ENCODE measurements around the gene TRPV6. TPM values are rescaled to one million over a fixed set of nuclear protein-coding genes. Genes with fewer than 3 reads are reported as not detected.

The TRPV6 gene
- total RNA-seq, 1 donor from 2014 or later: 47.3 TPM

DNA sequence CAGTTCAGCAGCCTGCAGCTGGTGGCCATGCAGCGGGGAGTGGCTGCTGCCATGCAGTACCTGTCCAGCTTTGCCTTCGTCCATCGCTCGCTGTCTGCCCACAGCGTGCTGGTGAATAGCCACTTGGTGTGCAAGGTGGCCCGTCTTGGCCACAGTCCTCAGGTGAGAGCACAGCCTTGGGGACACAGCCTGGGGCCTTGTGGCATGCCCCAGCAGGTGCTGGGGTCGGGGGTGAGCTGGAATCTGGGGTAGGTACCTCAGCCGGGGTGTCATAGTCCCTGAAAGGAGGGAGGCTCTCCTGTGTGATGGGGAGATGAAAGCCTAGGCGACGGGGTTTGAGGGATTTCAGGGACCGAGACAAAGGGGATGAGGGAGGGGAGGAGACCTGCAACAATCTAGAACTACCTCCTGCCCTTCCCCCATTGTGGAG is 16.5 kb downstream of the TRPV6 start:
- DNase-seq (ENCODE audit: low spot score): peak; percentile 7

DNA sequence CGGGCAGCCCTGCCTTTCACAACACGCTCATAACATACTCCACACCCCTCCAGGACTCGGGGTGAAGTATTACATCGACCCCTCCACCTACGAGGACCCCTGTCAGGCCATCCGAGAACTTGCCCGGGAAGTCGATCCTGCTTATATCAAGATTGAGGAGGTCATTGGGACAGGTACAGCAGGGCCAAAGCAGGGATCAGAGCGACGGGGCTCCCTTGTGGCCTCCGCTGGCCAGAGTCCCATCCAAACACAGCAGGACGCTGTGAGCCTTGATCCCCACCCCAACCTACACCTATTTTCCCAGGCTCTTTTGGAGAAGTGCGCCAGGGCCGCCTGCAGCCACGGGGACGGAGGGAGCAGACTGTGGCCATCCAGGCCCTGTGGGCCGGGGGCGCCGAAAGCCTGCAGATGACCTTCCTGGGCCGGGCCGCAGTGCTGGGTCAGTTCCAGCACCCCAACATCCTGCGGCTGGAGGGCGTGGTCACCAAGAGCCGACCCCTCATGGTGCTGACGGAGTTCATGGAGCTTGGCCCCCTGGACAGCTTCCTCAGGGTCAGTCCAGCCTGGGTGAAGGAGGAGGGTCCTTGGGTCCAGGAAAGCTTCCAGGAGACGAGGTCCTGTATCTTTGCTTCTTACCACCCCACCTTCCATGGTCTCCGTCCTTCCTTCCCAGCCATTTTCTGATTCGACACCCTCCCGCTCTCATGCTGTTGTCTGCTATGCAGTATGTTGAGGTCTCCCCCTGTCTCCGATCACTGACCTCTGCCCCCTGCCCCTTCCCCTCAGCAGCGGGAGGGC is 17.2 kb downstream of the TRPV6 start:
- peak; percentile 7 for DNase-seq (ENCODE audit: low spot score)

DNA sequence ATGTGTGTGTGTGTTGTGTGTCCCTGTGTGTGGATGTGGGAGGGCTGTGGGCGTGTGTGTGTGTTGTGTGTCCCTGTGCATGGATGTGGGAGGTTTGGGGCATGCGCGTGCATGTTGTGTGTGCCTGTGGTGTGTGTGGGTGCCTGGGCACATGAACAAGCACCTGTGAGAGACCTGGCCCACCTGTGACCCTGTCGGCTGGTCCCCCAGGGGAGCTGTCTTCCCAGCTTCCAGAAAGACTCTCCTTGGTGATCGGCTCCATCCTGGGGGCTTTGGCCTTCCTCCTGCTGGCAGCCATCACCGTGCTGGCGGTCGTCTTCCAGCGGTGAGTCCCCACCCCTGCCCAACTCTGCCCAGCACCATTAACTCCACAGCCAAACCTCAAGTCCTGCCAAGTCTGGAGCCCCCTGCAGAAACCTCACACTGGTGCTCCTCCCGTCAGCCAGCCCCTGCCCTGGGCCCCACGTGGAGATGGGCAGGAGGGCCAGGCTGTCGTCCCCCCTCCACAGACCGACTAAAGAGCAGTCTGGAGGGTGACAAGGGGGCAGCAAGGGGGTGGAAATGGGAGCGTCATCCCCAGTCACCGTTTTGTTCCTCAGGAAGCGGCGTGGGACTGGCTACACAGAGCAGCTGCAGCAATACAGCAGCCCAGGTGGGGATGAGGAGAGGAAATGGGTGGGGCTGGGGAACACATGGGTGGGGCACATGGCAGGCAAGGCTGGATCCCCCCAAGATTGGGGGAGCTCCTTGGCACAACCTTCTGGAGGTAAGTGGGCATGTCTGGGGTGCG is 18.0 kb downstream of the TRPV6 start:
- peak; percentile 9 for DNase-seq (ENCODE audit: low spot score)

DNA sequence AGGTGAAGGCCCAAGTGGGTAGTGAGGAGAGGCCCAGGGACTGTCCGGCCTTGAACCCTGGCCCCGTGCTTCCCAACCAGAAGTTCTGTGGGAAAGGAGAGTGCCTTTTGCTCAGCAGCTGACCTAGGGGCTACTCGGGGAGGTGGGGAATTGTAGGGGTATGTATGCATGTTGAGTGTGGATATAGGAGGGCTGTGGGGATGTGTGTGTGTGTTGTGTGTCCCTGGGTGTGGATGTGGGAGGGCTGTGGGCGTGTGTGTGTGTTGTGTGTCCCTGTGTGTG is 18.5 kb downstream of the TRPV6 start:
- DNase-seq (ENCODE audit: low spot score): no peak

DNA sequence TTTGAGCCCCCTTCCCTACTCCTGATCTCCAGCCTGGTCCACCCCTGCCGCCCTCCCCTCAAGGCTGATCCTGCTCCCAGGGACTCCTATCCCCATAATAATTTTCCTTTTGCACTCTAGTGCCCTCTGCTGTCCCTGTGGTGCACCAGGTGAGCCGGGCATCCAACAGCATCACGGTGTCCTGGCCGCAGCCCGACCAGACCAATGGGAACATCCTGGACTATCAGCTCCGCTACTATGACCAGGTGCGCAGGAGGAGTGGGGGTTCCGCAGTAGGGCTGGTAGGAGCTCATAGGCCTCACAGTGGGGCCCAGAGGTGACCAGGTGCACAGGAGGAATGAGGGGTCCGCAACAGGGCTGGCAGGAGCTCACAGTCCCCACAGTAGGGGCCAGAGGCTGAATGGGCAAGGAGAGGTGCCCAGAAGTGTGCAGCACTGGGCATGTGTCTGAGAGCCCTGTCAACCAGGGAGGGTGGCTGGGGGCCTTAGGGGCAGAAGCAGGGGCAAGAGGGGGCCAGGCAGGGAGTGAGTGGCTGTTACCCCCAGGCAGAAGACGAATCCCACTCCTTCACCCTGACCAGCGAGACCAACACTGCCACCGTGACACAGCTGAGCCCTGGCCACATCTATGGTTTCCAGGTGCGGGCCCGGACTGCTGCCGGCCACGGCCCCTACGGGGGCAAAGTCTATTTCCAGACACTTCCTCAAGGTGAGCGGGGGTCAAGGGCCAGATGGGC is 19.0 kb downstream of the TRPV6 start:
- peak; percentile 35 for DNase-seq (ENCODE audit: low spot score)

DNA sequence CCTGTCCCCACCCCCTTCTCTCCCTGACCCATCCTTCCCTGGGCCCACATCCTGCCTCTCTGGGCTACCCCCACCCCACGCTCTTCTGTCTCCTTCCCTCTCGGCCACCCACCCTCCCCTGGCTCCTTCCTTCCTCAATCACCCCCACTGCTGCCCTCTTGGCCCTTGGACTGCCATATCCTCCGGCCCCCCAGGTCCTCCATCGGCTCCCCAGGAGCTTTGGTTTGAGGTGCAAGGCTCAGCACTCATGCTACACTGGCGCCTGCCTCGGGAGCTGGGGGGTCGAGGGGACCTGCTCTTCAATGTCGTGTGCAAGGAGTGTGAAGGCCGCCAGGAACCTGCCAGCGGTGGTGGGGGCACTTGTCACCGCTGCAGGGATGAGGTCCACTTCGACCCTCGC is 19.8 kb downstream of the TRPV6 start:
- peak; percentile 7 for DNase-seq (ENCODE audit: low spot score)

DNA sequence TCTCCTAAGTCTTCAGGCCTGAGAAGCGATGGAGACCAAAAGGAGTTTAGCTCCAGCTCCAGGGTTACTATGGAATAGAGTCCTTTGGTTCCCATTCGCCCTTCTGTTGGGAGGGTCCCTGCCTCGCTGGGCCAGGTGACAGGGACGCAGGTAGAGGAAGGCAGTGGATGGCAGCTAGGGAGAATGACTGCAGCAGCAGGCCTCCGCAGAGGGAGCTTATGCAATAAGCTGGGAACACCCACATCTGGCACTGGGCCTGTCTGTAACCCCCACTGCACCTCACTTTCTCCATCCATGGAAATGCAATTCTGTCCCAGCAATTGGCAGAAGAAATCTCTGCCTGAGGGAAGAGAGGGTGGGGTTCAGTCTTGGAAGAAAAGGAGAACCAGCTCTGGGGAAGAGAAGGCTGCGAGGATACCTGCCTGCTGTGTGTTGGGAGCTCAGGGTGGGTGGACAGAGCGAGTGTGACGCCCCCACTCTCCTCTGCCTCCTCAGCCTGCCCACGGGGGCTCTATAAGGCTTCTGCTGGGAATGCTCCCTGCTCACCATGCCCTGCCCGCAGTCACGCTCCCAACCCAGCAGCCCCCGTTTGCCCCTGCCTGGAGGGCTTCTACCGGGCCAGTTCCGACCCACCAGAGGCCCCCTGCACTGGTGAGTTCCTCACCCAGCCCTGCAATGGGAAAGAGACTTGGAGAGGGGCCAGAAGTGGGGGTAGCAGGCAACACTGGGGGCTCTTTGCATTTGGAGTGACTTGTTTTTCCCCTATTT is 20.4 kb downstream of the TRPV6 start:
- DNase-seq (ENCODE audit: low spot score): peak; percentile 8

DNA sequence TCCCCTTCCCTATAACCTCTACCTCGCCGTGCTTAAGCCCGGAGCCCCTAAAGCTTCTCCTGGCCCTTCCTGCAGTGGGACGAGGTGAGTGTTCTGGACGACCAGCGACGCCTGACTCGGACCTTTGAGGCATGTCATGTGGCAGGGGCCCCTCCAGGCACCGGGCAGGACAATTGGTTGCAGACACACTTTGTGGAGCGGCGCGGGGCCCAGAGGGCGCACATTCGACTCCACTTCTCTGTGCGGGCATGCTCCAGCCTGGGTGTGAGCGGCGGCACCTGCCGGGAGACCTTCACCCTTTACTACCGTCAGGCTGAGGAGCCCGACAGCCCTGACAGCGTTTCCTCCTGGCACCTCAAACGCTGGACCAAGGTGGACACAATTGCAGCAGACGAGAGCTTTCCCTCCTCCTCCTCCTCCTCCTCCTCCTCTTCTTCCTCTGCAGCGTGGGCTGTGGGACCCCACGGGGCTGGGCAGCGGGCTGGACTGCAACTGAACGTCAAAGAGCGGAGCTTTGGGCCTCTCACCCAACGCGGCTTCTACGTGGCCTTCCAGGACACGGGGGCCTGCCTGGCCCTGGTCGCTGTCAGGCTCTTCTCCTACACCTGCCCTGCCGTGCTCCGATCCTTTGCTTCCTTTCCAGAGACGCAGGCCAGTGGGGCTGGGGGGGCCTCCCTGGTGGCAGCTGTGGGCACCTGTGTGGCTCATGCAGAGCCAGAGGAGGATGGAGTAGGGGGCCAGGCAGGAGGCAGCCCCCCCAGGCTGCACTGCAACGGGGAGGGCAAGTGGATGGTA is 21.5 kb downstream of the TRPV6 start:
- DNase-seq (ENCODE audit: low spot score): peak; percentile 10

DNA sequence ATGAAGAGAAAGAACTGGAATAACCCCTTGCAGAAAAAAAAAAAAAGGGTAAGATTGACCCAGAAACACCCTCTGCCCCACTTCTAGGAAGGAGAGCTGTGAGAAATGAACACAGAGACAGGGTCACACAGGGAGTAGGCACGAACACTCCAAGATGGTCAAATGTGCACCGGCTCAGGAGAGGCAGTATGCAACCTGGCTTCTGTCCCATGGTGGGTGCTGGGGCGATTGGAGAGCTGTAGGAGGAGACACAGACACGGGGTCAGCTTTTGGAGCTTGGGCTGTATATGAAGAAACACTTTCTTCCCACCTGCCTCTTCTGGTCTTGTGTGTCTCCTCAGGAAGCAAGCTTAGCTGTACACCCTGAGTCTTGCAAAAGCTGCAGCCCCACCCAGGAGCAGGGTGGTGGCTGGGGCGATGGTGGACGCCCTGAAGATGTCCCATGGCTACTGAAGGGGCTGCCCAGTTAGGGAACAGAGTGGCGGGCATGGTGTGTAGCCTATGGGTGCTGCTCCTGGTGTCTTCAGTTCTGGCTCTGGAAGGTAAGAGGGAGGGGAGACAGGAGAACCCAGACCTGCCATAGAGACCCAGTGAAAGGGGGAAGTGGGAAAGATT is 22.7 kb downstream of the TRPV6 start:
- DNase-seq (ENCODE audit: low spot score): no peak

DNA sequence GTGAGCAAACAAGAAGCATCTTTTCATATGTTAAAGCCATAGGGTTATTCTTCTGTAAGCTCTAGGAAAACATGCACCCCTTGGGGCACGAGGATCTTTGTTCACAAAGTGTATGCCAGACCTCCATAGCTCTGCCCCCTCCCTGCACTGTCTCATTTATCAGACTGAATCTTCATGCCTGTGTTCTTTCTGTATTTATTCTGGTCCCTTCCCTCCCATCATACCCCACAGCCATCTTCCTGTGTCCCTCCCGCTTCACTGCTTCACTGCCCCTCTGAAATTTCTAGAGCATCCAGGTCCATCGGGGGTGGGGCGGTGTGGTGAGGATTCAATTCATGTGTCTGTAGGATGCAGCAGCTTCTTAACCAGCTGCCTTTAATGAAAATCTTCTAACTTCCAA is 23.2 kb downstream of the TRPV6 start:
- DNase-seq (ENCODE audit: low spot score): no peak

DNA sequence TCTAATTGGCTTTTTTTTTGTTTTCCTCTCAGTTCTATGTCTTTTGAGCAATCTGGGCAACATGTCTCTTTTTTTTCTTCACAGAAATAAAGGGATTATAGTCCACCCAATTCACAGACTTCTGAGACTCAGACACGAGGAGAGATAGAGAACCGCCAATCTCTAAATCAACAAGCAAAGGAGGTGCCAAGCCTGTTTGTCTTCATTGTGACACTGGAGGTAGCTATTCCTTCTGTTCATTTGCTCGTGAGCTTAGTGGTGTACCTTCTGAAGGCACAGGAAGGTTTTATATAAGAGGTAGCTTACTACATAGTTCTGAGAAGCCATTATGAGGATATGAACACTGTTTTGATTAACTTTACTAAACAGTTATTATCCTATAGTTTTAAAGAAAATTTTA is 24.6 kb downstream of the TRPV6 start:
- DNase-seq (ENCODE audit: low spot score): no peak

DNA sequence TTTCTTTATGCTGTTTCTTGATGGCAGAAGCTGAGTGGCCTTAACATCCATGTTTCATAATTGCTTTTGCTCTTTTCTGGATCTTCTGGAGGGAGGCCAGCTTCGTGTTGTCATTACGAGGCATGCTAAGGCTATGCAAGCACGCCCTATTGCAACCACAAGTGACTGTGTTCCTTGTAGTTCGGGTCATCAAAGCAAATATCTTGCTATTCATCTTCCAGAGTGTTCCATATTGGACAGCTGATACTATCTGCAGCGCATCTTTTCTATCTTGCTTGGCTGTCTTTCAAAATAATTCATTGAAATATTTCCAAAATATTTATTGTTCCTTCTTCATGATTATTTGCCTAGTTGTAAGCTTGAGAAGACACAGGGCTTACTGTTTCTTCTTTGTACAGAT is 25.7 kb downstream of the TRPV6 start:
- DNase-seq (ENCODE audit: low spot score): peak; percentile 53

DNA sequence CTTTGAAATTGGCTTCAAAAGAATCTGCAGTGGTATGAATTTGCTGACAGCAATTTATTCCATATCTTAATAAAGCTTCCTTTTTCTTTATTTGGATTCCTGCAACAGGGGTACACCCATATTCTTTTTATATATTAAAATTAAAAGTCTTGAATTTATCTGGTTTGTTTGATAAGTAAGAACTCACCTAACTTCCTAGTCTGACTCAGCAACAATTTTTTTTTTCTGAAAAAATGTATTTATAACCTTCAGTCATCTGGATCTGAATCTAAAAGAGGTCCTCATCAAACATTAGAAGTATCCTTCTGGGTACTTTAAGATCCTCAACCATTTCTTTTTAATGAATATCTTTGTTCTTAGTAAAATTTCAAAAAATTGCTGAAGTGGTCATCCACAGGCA is 26.1 kb downstream of the TRPV6 start:
- no peak for DNase-seq (ENCODE audit: low spot score)

DNA sequence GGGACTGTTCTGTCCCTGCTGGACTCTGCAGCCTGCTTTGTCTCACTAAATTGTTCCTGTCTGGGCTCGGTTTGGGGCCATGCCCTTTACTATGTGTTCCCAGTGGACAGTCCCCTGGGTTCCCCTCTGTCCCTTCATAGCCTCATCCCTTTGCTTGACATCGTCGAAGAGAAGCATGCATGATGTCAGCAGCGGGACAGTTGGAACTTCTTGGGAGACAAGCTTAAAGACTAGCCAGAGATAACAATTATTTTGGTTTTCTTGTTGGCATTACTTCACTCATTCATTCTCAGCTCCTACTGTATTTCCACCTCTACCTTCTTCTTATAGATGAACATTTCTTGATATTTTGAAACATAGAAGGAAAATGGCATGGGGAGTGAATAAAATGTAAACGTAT is 27.9 kb downstream of the TRPV6 start:
- DNase-seq (ENCODE audit: low spot score): no peak

DNA sequence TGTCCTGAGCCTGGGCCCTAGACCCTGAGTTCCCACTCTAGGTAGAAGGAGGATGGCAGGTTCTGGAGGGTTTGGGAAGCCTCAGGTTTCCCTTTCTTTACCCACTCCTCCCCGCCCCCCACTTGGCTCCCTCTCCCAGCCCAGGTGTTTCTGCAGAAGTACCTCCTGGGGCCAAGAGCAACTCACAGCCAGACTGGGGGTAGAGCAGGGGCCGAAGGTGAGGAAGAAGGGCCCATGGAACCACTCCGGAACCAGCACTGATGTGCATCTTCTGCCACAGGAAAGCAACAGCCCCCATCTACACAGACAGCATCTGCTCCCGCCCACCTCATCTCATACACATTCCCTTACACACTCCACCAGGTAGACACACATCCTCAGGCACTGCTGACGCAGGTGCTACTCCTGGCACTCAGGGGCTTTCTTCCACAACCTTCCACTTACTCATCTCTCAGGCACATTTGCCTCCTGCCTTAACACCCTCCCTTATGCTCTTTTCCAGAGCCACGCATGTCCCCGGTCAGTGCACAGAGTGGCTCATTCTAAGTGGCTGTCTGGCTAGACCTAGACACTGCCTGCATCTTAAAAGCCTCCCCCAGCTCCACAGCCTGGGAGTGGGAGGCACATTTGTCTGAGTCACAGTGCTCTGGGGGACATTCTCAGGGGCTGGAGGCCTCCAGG is 28.8 kb downstream of the TRPV6 start:
- no peak for DNase-seq (ENCODE audit: low spot score)

DNA sequence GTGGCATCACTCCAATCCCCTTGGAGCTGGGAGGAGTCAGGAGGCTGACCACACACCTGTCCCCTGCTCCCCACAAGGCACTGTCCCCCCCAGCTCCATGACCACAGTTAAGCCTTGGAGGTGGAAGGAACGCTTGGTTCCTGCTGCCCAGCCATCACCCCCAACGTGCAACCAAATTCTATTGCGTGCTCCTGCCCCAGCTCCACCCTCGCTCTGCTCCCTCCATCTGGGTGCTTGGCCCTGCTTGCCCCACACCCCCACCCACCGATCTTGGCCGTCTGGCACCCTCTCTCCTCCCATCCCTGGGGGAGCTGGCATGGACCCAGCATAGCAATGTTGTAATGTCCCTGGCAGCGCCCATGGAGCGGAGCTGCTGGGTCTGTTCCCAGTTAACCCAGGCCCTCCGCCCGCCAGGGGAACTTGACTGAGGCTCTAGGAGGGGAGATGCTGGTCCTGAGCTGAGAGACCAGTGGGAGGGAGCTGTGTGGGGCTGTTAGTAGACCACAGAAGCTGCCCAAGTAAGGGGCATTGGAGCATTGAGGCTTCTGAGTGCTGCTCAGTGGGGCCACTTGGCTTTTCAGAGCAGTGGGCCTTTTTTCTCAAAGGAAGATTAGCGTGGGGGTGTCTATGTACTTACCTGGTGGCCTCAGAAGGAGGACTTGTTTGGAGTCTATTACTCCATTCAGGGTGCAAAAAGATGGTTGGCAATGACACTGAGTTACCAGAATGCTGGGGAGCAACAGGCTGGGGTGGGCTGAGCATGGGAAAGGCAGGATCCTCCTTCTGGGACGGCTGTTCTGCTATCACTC is 29.6 kb downstream of the TRPV6 start:
- DNase-seq (ENCODE audit: low spot score): no peak

DNA sequence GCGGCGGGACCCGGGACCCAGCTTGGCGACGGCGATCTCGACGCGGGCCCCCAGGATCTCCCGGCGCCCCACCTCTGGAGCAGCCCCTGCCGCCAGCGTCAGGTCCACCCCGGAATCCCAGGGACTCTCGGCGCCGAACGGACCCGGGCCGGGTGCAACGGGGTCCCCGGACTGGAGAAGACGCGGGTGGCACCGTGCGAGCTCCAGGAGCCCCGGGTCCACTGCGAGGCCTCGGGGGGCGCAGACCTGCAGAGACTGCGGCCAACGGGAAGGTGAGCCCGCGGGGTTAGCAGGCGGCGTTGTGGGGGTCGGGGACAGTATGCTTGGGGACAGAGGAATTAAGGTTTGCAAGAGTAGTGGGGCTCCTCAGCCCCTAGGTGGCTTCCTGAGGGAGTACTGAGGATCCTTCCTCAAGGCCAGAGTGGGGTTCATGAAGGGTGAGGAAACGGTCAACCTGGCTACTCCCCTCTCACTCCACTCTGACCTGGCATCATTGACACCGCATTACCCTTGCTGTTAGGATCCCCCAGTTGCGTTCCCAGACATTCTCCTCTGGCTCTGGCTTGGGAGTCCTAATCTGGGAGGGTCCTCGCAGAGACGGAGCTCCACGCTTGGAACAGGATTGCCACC is 30.3 kb downstream of the TRPV6 start:
- no peak for DNase-seq (ENCODE audit: low spot score)

DNA sequence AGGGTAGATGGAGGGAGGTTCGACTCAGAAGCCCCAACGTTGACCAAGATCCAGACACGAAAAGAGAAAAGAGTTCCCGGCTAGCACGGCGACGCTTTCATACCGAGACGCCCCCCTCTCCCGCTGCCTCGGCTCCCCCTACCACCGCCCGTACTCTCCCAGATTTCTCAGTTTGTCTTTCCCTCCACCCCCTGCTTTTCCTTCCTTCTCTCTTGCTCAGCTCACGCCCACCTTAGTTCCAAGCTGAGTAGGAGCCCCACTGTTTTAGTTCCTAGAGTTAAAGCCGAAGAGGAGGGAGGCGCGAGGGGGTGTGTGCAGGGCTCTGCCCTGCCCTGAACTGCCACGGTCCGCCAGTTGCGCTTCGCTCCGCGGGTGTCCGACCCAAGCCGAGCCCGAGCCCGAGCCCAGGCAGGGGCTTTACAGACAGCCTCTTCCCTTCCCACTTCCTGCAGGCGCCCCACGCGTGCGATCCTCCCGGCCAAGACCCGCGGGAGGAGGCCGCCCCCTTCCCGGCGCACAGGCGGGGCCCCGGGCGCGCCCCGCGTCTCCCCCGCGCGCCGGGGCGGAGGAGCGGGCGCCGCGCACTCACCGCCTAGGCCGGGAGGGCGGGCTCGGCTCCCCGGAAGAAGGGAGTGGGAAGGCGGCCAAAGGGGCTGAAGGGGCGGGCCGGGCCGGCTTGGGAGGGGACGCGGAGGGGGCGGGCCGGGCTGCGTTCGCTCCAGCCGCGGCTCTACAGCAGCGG is 31.0 kb downstream of the TRPV6 start, which contains the start of gene EPHB6:
EPHB6 (plus strand) TSS at position 705 of the 742 bp plus-strand sequence. CDS start 8,152 bp downstream, outside the sequence.
- peak; percentile 76 for DNase-seq (ENCODE audit: low spot score)
